Activated CD4-positive, CD25-positive, alpha-beta regulatory T cell (primary cell): ENCODE data around the gene SPPL2C.

Source experiments
- DNase-seq, 4 experiments: peaks; one replicate each; lab custom pipeline; 2025; lab: John Stamatoyannopoulos, UW

The SPPL2C gene

GRCh38 chr17:45844695-45845375, at the start of gene SPPL2C:
SPPL2C (plus strand) TSS chr17:45844881; CDS start chr17:45844907, 26 bp downstream.
- DNase-seq = no peak

GRCh38 chr17:45800816-45801215, 43.9 kb upstream of the SPPL2C start:
- DNase-seq = no peak

GRCh38 chr17:45801421-45801820, 43.3 kb upstream of the SPPL2C start:
- DNase-seq = no peak

GRCh38 chr17:45808845-45809244, 35.8 kb upstream of the SPPL2C start:
- DNase-seq = no peak

GRCh38 chr17:45809499-45809898, 35.2 kb upstream of the SPPL2C start:
- DNase-seq = no peak

GRCh38 chr17:45812102-45812501, 32.6 kb upstream of the SPPL2C start:
- DNase-seq = no peak

GRCh38 chr17:45813048-45813725, 31.5 kb upstream of the SPPL2C start:
- DNase-seq = no peak

GRCh38 chr17:45814622-45815606, 29.8 kb upstream of the SPPL2C start:
- no peak for DNase-seq

GRCh38 chr17:45815752-45816151, 28.9 kb upstream of the SPPL2C start:
- DNase-seq = no peak

GRCh38 chr17:45818041-45818440, 26.6 kb upstream of the SPPL2C start:
- DNase-seq = no peak

- no peak for DNase-seq
Observed at GRCh38 chr17:45818699-45819098, 26.0 kb upstream of the SPPL2C start.

- DNase-seq = no peak
Observed at GRCh38 chr17:45819632-45820031, 25.0 kb upstream of the SPPL2C start.

- DNase-seq = no peak
Observed at GRCh38 chr17:45820052-45820780, 24.5 kb upstream of the SPPL2C start.

- DNase-seq = no peak
Observed at GRCh38 chr17:45821147-45821546, 23.5 kb upstream of the SPPL2C start.

GRCh38 chr17:45823598-45823997, 21.1 kb upstream of the SPPL2C start:
- no peak for DNase-seq

- DNase-seq = no peak
Observed at GRCh38 chr17:45824475-45824874, 20.2 kb upstream of the SPPL2C start.

- DNase-seq = no peak
Observed at GRCh38 chr17:45824901-45825492, 19.7 kb upstream of the SPPL2C start.

GRCh38 chr17:45825792-45826191, 18.9 kb upstream of the SPPL2C start:
- DNase-seq = no peak

GRCh38 chr17:45826919-45827588, 17.6 kb upstream of the SPPL2C start:
- no peak for DNase-seq

GRCh38 chr17:45828171-45828570, 16.5 kb upstream of the SPPL2C start:
- DNase-seq = no peak

GRCh38 chr17:45828582-45829133, 16.0 kb upstream of the SPPL2C start:
- no peak for DNase-seq
